ENCODE measurements around the gene TTC9C. TPM values are rescaled to one million over a fixed set of nuclear protein-coding genes. Genes with fewer than 3 reads are reported as not detected.
"Not testable (repeated sequence)": the region's sequence is repeated elsewhere in the genome, so short reads cannot be mapped to it uniquely, and the experiment has no call there.

TTC9C gene
- polyA plus RNA-seq (2013, experiment 1 of 2; ENCODE audit: insufficient read length): 37.4 TPM
- polyA plus RNA-seq (2013, experiment 2 of 2; ENCODE audit: insufficient read length): 34.5 TPM

DNA sequence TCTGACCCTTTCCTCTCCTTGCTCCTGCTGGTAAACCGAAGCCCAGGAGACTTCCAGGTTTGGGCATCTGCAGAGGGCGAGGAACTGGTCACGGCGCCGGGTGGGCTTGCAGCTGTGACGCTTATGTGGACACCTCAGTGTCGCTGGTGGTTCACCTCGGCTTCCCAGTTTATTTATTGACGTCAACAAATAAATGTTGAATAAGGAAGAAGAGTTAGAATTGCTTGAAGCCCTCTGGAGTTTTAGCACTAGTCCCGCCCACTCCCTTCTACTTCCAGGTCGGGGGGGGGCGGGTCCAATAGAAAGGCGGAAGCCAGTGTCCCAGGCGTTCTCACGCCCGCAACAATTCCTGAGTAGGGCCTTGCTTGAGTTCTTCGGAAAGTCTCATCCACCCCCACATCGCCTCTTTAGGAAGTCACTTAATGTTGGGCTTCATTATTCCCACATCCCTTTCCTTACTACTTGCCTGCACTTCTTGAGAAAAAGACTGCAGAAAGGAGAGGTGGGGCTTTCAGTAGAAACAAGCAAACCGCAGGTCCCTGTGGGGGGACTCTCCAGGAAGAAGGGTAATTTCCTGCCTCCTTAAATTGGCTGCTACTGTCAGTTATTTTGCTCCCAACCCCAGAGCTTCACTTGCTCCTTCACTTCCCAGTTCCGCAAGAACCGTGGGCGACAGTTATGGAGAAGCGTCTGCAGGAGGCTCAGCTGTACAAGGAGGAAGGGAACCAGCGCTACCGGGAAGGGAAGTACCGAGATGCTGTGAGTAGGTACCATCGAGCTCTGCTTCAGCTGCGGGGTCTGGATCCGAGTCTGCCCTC, at the start of gene TTC9C:
Gene TTC9C (plus strand): TSS at position 316 of the 818 bp plus-strand sequence. CDS start 363 bp downstream, at position 679.
- peak; percentile 90 for DNase-seq

- peak; percentile 91 for DNase-seq
Measured at GRCh38 chr11:62678770-62679696, 49.3 kb upstream of the TTC9C start, which contains the start of gene UBXN1. TSS of gene UBXN1 (minus strand) at chr11:62679073. CDS start at chr11:62678923, 150 bp downstream.

DNA sequence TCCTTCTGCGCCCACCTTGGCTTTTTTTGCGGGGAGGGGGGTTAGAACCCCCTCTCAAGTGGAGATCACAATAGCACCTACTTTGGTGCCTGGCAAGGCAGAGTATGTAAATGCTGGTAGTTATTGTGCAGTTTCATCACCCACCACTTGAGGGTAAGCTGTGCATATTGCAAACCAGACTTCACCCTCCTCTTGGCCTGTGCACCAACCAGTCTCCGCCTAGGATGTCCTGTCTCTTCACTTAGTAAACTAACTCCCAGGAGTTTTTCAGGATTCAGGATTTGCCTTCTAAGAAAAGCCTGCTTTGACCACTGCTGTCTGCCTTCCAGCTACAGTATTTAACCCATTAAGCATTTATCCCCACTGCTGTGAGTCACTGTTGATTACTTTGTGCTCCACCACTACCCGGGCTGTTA, 47.5 kb upstream of the TTC9C start:
- DNase-seq: peak; percentile 81

DNA sequence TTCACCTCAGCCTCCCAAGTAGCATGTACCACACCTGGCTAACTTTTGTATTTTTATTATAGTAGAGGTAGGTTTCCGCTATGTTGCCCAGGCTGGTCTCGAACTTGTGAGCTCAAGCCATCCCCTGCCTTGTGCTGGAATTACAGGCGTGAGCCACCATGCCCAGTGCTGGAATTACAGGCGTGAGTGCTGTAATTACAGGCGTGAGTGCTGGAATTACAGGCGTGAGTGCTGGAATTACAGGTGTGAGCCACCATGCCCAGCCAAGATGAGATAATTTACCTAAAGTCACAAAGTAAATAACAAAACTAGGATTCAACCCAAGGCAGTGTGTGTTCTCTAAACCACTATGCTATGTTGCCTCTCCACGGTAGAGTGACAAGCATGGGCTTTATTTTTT, 45.8 kb upstream of the TTC9C start:
- no peak for DNase-seq

GRCh38 chr11:62687508-62688396, 40.5 kb upstream of the TTC9C start:
- DNase-seq: no peak

DNA sequence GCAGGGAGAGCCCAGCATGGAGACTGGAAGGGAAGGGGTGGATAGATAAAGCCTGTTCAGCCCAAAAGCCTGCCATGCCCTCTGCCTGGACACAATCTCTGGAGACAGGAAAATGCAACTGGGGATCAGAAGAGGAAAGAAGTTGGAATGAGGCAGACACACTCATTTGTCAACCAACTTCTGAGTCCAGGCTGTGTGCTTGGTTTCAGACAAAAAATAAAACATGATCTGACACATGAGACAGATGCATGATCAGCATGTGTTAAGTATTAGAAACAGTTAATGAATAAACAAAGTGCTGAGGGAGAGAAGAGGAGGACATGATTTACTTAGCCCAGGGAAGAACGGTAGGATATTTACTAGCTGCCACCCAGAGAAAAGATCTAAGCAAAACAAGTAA, 39.8 kb upstream of the TTC9C start:
- DNase-seq: no peak

DNA sequence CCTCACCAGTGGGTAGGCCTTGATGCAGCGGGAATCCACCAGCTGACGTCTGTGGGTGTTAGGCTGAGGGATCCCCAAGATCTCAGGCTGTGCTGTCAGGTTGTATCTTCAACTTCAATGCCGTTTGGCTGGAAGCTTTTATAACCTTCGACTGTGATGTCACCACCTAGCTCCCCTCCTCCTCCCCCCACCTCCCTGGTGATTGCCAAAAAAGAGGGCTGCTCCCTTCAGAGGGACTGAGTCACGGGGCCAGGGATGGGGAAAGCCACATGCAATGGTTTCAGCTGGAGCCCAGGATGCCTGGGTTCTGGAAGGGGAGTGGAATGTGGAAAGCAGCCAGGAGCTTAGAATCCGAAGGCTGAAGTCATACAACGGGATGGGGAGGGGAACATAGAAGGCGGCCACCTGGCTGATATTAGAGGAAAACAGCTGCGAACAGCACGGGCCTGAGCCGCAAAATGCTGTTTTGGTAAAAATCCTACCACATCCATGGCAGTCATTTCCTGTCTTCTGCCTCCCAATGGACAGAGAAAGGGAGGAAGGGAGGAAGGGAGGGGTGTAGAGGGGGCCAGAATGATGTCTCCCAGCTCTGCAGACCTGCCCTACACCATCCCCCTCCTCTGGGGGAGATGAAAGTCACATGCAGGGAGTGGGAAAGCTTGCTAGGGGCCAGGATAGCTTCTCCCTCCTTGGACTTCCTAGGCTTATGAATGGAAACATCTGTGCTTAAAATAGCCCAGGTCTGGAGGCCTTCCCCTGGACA, 38.7 kb upstream of the TTC9C start, which contains the start of gene LRRN4CL:
Gene LRRN4CL (minus strand): TSS at position 110 of the 763 bp plus-strand sequence. CDS start 1,022 bp downstream, outside the sequence.
- peak; percentile 93 for DNase-seq

GRCh38 chr11:62693624-62694023, 34.7 kb upstream of the TTC9C start:
- DNase-seq: not testable (repeated sequence)

GRCh38 chr11:62694455-62695167, 33.7 kb upstream of the TTC9C start:
- peak; percentile 76 for DNase-seq

DNA sequence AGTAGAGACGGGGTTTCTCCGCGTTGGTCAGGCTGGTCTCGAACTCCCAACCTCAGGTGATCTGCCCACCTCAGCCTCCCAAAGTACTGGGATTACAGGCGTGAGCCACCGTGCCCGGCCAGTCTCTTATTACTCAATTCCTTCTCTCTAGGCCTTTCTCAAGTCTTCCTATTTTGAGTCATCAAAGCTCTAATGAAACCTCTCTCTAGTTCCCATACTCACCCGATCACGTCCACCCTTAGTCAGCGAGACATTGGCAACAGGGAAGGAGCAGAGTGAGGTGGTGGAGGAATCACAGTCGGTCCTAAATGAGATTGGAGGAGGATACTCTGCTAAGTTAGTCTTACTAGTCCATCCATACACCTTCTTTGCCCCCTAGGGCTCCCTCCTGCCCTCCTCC, 26.0 kb upstream of the TTC9C start:
- no peak for DNase-seq

DNA sequence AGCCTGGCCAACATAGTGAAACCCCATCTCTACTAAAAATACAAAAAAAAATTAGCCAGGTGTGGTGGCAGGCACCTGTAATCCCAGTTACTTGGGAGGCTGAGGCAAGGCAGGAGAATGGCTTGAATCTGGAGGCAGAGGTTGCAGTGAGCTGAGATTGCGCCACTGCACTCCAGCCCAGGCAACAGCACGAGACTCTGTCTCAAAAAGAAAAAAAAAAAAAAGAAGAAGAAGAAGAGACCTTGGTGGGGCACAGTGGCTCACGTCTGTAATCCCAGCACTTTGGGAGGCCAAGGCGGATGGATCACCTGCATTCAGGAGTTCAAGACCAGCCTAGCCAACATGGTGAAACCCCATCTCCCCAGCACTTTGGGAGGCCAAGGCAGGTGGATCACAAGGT, 24.4 kb upstream of the TTC9C start:
- not testable (repeated sequence) for DNase-seq

DNA sequence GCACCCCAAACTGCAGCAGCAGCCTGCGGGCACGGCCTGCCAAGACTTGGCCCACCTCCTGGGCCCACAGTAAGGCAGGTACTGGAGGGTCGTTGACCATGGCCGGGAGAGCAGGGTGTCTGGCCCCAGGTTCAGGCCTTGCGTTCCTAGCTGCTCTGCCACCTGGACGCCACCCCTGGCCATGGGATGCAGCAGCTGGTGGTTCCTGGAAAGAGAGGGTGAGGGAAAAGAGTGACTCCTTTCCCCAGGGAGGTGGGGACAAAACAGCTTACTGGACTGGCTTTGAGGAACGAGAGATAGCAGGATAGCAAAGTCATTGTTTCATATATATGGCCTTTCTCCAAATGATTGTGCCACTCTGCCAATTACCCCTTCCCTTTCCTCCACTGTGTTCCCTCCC, 22.9 kb upstream of the TTC9C start:
- no peak for DNase-seq

DNA sequence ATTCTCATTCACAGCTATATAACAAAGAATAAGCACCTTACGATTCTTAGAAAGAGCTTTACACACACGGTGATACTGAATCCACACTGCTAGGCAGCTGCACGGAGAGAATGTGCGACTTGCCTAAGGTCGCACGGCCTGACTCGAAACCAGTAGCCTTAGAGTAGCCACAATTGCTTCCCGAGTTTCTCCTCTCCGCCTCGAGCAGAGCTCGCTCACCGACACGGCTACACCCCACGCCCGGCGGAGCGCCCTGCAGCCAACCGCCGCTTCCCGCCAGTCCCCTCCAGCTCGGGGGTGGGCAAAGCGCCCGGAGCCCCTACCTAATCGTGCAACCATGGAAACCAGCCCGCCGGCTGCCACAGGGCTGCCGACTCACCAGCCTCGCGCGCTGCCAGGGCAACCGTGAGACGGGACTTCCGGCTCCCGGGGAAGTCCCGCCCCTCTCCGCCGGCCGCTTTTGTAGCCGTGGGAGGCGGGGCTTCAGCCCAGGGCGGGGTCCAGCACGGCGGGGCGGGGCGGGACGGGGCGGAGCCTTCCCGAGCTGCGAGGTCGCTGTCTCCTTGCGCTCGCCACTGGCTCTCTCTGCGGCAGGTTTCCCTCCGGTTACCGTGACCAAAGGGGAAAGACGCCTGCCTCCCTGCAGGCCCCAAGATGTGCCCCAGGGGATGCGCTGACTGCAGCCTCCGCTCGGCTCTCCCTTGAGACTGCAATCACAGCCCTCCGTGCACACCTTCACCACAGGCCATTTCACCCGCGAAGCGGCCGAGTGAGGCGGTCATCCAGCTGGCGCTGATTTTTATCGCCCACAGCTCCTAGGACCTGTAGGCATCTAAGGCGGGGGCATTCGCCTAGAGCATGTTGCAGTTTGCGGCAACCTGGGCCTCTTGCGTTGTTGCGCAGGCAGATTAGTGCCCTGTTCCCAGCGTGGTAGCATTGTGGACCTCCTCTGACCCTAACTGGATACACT, 22.1 kb upstream of the TTC9C start:
- peak; percentile 94 for DNase-seq

DNA sequence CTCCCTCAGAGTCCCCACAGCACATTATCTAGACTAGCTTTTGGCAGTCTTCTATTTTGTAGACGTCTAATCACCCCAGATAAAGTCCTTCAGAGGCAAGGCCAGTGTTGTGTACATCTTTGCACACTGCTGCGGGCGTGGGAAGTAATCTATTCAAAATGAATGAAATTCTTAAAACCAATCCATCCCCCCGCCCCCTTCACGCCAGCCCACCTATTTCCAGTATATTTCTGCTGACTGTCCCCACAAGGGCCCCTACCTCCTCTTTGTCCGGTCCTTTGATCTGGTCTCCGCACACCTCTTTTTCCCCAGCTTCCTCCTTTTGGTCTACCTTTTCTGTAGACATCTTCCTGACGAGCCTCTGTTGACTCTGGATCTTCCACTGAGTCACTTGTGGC, 21.4 kb upstream of the TTC9C start:
- DNase-seq: no peak

- DNase-seq: no peak
Measured at GRCh38 chr11:62707277-62707861, 20.9 kb upstream of the TTC9C start, which contains the start of the genes BSCL2 and GNG3. TSS of gene BSCL2 (minus strand) at chr11:62707424. CDS start at chr11:62707195, 229 bp downstream. TSS of gene GNG3 (plus strand) at chr11:62707676. CDS start at chr11:62708296, 620 bp downstream.

DNA sequence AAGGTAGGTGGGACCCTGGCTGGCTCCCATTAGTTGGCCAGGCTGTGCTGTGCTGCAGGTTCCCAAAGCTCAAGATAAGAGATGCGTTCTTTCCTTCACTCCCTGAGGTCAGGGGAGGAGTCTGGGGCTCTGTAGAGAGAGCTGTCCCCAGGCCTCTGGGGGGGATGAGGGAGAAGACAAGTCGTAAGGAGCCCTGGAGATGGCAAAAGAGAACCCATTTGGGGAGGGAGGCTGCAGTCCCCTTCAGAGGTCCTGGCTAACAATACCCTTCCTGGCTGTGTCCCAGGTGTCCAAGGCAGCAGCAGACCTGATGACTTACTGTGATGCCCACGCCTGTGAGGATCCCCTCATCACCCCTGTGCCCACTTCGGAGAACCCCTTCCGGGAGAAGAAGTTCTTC, 19.9 kb upstream of the TTC9C start:
- no peak for DNase-seq

DNA sequence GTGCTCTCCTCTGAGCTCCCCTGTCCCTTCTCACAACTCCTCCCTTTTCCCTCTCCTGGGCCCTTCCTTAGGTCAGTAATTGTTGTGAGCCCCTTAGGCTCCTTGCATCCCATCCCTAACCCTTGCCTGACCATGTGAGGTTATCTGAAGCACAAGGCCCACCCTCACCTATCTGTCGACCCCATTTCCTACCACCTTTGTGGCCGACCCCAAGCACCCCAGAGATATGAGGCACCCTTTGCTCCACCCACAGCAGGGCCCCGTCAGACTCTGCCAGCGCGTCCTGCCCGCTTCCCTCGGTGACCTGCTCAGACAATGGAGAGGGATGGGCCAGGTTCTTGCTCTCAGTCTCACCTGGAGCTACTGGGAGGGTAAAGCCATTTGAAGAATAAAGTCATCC, 19.5 kb upstream of the TTC9C start:
- no peak for DNase-seq

- peak; percentile 98 for DNase-seq
Measured at GRCh38 chr11:62709247-62710000, 18.9 kb upstream of the TTC9C start.

Data from fibroblast of skin of scalp (primary cell).